H1 (cell line): Measurements from ENCODE around the gene BRD3OS. TPM values are rescaled to one million over a fixed set of nuclear protein-coding genes. Genes with fewer than 3 reads are reported as not detected.

ENCODE experiments used
- HDAC2 ChIP-seq, 2 experiments: fragments of 300-600 bp in 1 of 2; sonication (generic) in 1 of 2; IDR thresholded peaks; 2 replicates each; pipeline ENCODE4 v1.6.1; 2011 to 2012; ENCODE audit warnings: low read depth in 2 of 2, low read length in 2 of 2, mild to moderate bottlenecking in 2 of 2, moderate library complexity in 2 of 2, borderline replicate concordance in 1 of 2, inconsistent platforms in 1 of 2
- MAFK ChIP-seq: IDR thresholded peaks from 2 replicates; pipeline ENCODE4 v1.6.1; 2012; ENCODE audit warnings: low read depth, mild to moderate bottlenecking, improper control_type of control experiment, low read length
- PHF8 ChIP-seq: fragments of 200-600 bp; sonication (generic); conservative IDR thresholded peaks from 2 replicates; pipeline ENCODE4 v1.7.1; 2012; ENCODE audit warnings: low read depth, mild to moderate bottlenecking, inconsistent platforms, low read length, moderate library complexity
- RXRA ChIP-seq: IDR thresholded peaks from 2 replicates; pipeline ENCODE4 v1.6.1; 2011; ENCODE audit warnings: low read depth, mild to moderate bottlenecking, low read length, moderate library complexity; ENCODE audit not compliant: insufficient read depth
- SIRT6 ChIP-seq: IDR thresholded peaks from one replicate; pipeline ENCODE4 v1.7.1; 2012; ENCODE audit warnings: low read length, inconsistent platforms
- SUZ12 ChIP-seq: fragments of 200-600 bp; sonication (generic); IDR thresholded peaks from 2 replicates; pipeline ENCODE4 v1.6.1; 2012; ENCODE audit warnings: mild to moderate bottlenecking, inconsistent platforms, low read length, moderate library complexity, mixed read lengths
- TAF1 ChIP-seq: IDR thresholded peaks from 2 replicates; pipeline ENCODE4 v1.6.1; 2011; ENCODE audit warnings: mild to moderate bottlenecking, low read depth, low read length
- polyA plus RNA-seq, 7 experiments: library from polyadenylated mRNA; depleted of rRNA in 3 of 7; stranded (reverse) in 5 of 7; unstranded in 2 of 7; fragments of >200 nt in 5 of 7; fragments of 200-250 nt in 2 of 7; gene quantifications; 1 replicate in 5 of 7; 2 replicates in 1 of 7; 4 replicates in 1 of 7; pipeline versions ENCODE4 v1.2.1 to v1.2.3, GENCODE V29; 2011 to 2013; ENCODE audit warnings: missing spikeins in 2 of 7, mixed read lengths in 2 of 7
- total RNA-seq: library from RNA; stranded (reverse); fragmentation: NEBNext Ultra II Directional; extraction: Animal tissue kit (Norgen Biotek cat#: 25700); gene quantifications from 2 replicates; pipeline ENCODE4 v1.2.1, GENCODE V29; 2021

The BRD3OS gene
- total and polyA plus RNA-seq, 2 of the 8 experiments (the other 6 are each of a cell fraction or from before 2014, with no cell fraction given), result 12.7 to 20.2 TPM

- TF ChIP-seq SUZ12 (no peak), PHF8 (no peak), SIRT6 (no peak), RXRA (no peak), HDAC2 (IDR thresholded peaks at IDR 0.05; ENCODE audit: borderline replicate concordance in 1 of 2, low read depth in 2 of 2, low read length in 2 of 2) (no peak), MAFK (no peak), TAF1 (no peak)
These were observed 21.8 kb downstream of the BRD3OS start (continued) for GRCh38 chr9:134046894-134047681.
